H1 (cell line): ENCODE data around the gene PARP15. TPM values are rescaled to one million over a fixed set of nuclear protein-coding genes. Genes with fewer than 3 reads are reported as not detected.

Experiments used
- CTCF ChIA-PET: fragments of 300-600 bp; sonication (Branson Sonifier 250); formaldehyde crosslinking; loops from one replicate; lab custom pipeline; 2021; ENCODE audit not compliant: partially characterized antibody; lab: Charles Lee
- POLR2A ChIA-PET: fragments of 300-600 bp; sonication (Branson Sonifier 250); formaldehyde crosslinking; loops from one replicate; lab custom pipeline; 2021; ENCODE audit warnings: inconsistent platforms; ENCODE audit not compliant: partially characterized antibody; lab: Charles Lee
- DNase-seq, 2 experiments: peaks; one replicate each; pipeline versions ENCODE4 v3.0.0 to v3.0.0-alpha.2; 2010 to 2022; ENCODE audit warnings: low spot score in 2 of 2, low read depth in 1 of 2, mixed read lengths in 1 of 2
- FAIRE-seq: peaks from 2 replicates; lab custom pipeline; 2011; peaks lifted over from hg19 to GRCh38; lab: Jason Lieb, UNC
- H2AFZ ChIP-seq: 2 replicates; pipeline ENCODE4 v1.8.1; 2012; ENCODE audit warnings: low read length, inconsistent platforms
- H2AK5ac ChIP-seq: 2 replicates; pipeline ENCODE4 v1.6.1; 2013; ENCODE audit warnings: low read depth, low read length
- H2BK120ac ChIP-seq: replicated peaks from 2 replicates; pipeline ENCODE3; 2013; ENCODE audit warnings: low read depth, low read length, inconsistent platforms
- H2BK12ac ChIP-seq: 2 replicates; pipeline ENCODE4 v1.6.1; 2013; ENCODE audit warnings: low read depth, low read length
- H2BK15ac ChIP-seq: 2 replicates; pipeline ENCODE4 v1.6.1; 2013; ENCODE audit warnings: low read length
- H2BK20ac ChIP-seq: 2 replicates; pipeline ENCODE4 v1.6.1; 2013; ENCODE audit warnings: low read length
- H2BK5ac ChIP-seq: 2 replicates; pipeline ENCODE4 v1.6.1; 2013; ENCODE audit warnings: low read depth, low read length
- H3K14ac ChIP-seq: 2 replicates; pipeline ENCODE4 v1.6.1; 2013; ENCODE audit warnings: inconsistent platforms; ENCODE audit not compliant: insufficient read length
- H3K18ac ChIP-seq: 2 replicates; pipeline ENCODE4 v1.6.1; 2013; ENCODE audit warnings: low read length; ENCODE audit errors: extremely low read depth
- H3K23ac ChIP-seq: 2 replicates; pipeline ENCODE4 v1.6.1; 2013; ENCODE audit warnings: inconsistent platforms; ENCODE audit not compliant: insufficient read length
- H3K23me2 ChIP-seq: 2 replicates; pipeline ENCODE4 v1.6.1; 2013; ENCODE audit warnings: low read depth, low read length
- H3K27ac ChIP-seq: 2 replicates; pipeline ENCODE4 v1.6.1; 2011; ENCODE audit warnings: low read depth, low read length, inconsistent platforms
- H3K27me3 ChIP-seq, 4 experiments: replicated peaks in 1 of 4; 1 replicate in 1 of 4; 2 replicates in 3 of 4; pipeline versions ENCODE4 v1.6.1 to v1.8.1; 2011 to 2013; ENCODE audit warnings: low read length in 3 of 4, mild to moderate bottlenecking in 3 of 4, inconsistent platforms in 2 of 4, mixed read lengths in 2 of 4, moderate library complexity in 1 of 4; ENCODE audit not compliant: control insufficient read depth in 3 of 4, insufficient read depth in 3 of 4; ENCODE audit errors: extremely low read depth in 1 of 4
- H3K36me3 ChIP-seq, 4 experiments: 2 replicates each; pipeline versions ENCODE4 v1.6.1 to v1.8.1; 2011 to 2013; ENCODE audit warnings: mild to moderate bottlenecking in 4 of 4, low read length in 3 of 4, moderate library complexity in 2 of 4, control low read depth in 1 of 4, inconsistent platforms in 1 of 4; ENCODE audit not compliant: insufficient read depth in 4 of 4, control insufficient read depth in 2 of 4
- H3K4ac ChIP-seq: replicated peaks from 2 replicates; pipeline ENCODE3; 2013; ENCODE audit warnings: low read length, low read depth, mixed read lengths, inconsistent platforms; ENCODE audit not compliant: insufficient read length
- H3K4me1 ChIP-seq, 4 experiments: replicated peaks in 1 of 4; 1 replicate in 1 of 4; 2 replicates in 3 of 4; pipeline versions ENCODE4 v1.6.1 to v1.8.1; 2011 to 2013; ENCODE audit warnings: low read length in 3 of 4, inconsistent platforms in 2 of 4, mixed read lengths in 1 of 4; ENCODE audit not compliant: insufficient read depth in 4 of 4, control insufficient read depth in 3 of 4
- H3K4me2 ChIP-seq, 2 experiments: 2 replicates each; pipeline versions ENCODE4 v1.6.1 to v1.8.1; 2011 to 2013; ENCODE audit warnings: low read depth in 2 of 2, low read length in 2 of 2, control low read depth in 1 of 2, inconsistent platforms in 1 of 2, mild to moderate bottlenecking in 1 of 2; ENCODE audit not compliant: insufficient read depth in 1 of 2
- H3K4me3 ChIP-seq, 4 experiments: fragments of 200-600, 300-600 bp in 1 of 4; sonication (generic), shearing (Covaris generic), sonication (Bioruptor Twin) in 1 of 4; 2 replicates each; pipeline versions ENCODE4 v1.5.1 to v1.8.1; 2011 to 2016; ENCODE audit warnings: low read length in 4 of 4, low read depth in 3 of 4, control low read depth in 2 of 4, inconsistent platforms in 2 of 4, mild to moderate bottlenecking in 2 of 4, mixed read lengths in 1 of 4, moderate library complexity in 1 of 4; ENCODE audit not compliant: insufficient read depth in 2 of 4; ENCODE audit errors: extremely low read depth in 1 of 4
- H3K56ac ChIP-seq: replicated peaks from 2 replicates; pipeline ENCODE3; 2013; ENCODE audit warnings: low read depth, mild to moderate bottlenecking, mixed read lengths, low read length, inconsistent platforms; ENCODE audit not compliant: insufficient read length
- H3K79me1 ChIP-seq: 2 replicates; pipeline ENCODE4 v1.6.1; 2013; ENCODE audit warnings: low read depth, low read length, control low read depth
- H3K79me2 ChIP-seq, 2 experiments: 2 replicates each; pipeline versions ENCODE4 v1.6.1 to v1.8.1; 2012 to 2013; ENCODE audit warnings: low read length in 2 of 2, mild to moderate bottlenecking in 2 of 2, inconsistent platforms in 1 of 2; ENCODE audit not compliant: insufficient read depth in 2 of 2, control insufficient read depth in 1 of 2
- H3K9ac ChIP-seq, 4 experiments: replicated peaks in 1 of 4; 1 replicate in 1 of 4; 2 replicates in 3 of 4; pipeline versions ENCODE4 v1.6.1 to v1.8.1; 2011 to 2013; ENCODE audit warnings: low read depth in 3 of 4, low read length in 3 of 4, control low read depth in 2 of 4, mild to moderate bottlenecking in 2 of 4, moderate library complexity in 2 of 4, inconsistent platforms in 1 of 4; ENCODE audit errors: extremely low read depth in 1 of 4
- H3K9me3 ChIP-seq, 2 experiments: 2 replicates each; pipeline versions ENCODE4 v1.6.1 to v1.8.1; 2012 to 2013; ENCODE audit warnings: mild to moderate bottlenecking in 2 of 2, moderate library complexity in 2 of 2, control low read depth in 1 of 2, inconsistent platforms in 1 of 2, low read depth in 1 of 2, low read length in 1 of 2, mixed read lengths in 1 of 2; ENCODE audit not compliant: insufficient read depth in 2 of 2
- H4K20me1 ChIP-seq, 2 experiments: replicated peaks in 1 of 2; 2 replicates each; pipeline versions ENCODE3 to v1.8.1; 2011 to 2013; ENCODE audit warnings: inconsistent platforms in 2 of 2, low read length in 2 of 2, mild to moderate bottlenecking in 1 of 2; ENCODE audit not compliant: insufficient read depth in 2 of 2, control insufficient read depth in 1 of 2
- H4K5ac ChIP-seq: 2 replicates; pipeline ENCODE4 v1.6.1; 2013; ENCODE audit warnings: low read length, low read depth, mixed read lengths, inconsistent platforms; ENCODE audit not compliant: insufficient read length
- H4K8ac ChIP-seq: 2 replicates; pipeline ENCODE4 v1.8.0; 2013; ENCODE audit warnings: mild to moderate bottlenecking, moderate library complexity, low read length, inconsistent platforms; ENCODE audit not compliant: insufficient read depth; ENCODE audit errors: extremely low read depth
- H4K91ac ChIP-seq: replicated peaks from 2 replicates; pipeline ENCODE3; 2013; ENCODE audit warnings: low read length, mixed read lengths, inconsistent platforms; ENCODE audit not compliant: insufficient read length
- BACH1 ChIP-seq: IDR thresholded peaks from 2 replicates; pipeline ENCODE4 v1.6.1; 2012; ENCODE audit warnings: low read length, improper control_type of control experiment
- CBX5 ChIP-seq: fragments of 300-800, 300-1000 bp; sonication (generic); IDR thresholded peaks from 2 replicates; pipeline ENCODE4 v1.7.1; 2016; ENCODE audit warnings: antibody characterized with exemption, low read length, low read depth
- EGR1 ChIP-seq: IDR thresholded peaks from 2 replicates; pipeline ENCODE4 v1.6.1; 2011; ENCODE audit warnings: low read depth, low read length, borderline replicate concordance
- EP300 ChIP-seq, 2 experiments: IDR thresholded peaks; 1 replicate in 1 of 2; 2 replicates in 1 of 2; pipeline ENCODE4 v1.6.1; 2011 to 2012; ENCODE audit warnings: low read depth in 2 of 2, low read length in 2 of 2, mild to moderate bottlenecking in 2 of 2, borderline replicate concordance in 1 of 2, inconsistent platforms in 1 of 2, moderate library complexity in 1 of 2
- GABPA ChIP-seq: IDR thresholded peaks from 2 replicates; pipeline ENCODE4 v1.6.1; 2011; ENCODE audit warnings: mild to moderate bottlenecking, low read length, moderate library complexity, borderline replicate concordance; ENCODE audit not compliant: insufficient read depth
- JUN ChIP-seq: IDR thresholded peaks from 2 replicates; pipeline ENCODE4 v1.6.1; 2011; ENCODE audit warnings: low read depth, mild to moderate bottlenecking, improper control_type of control experiment, low read length
- SP1 ChIP-seq: IDR thresholded peaks from 2 replicates; pipeline ENCODE4 v1.6.1; 2011; ENCODE audit warnings: low read depth, low read length
- TAF1 ChIP-seq: IDR thresholded peaks from 2 replicates; pipeline ENCODE4 v1.6.1; 2011; ENCODE audit warnings: mild to moderate bottlenecking, low read depth, low read length
- WGBS, 2 experiments: shearing (Covaris generic) in 1 of 2; methylation state at CpG; one replicate each; pipeline versions ENCODE4 v1.1.6 to v1.1.7; 2013 to 2015; ENCODE audit warnings: low lambda C conversion rate in 2 of 2, mixed read lengths in 2 of 2, inconsistent platforms in 1 of 2, low coverage in 1 of 2, missing lambda C conversion rate in 1 of 2; ENCODE audit not compliant: insufficient replicate concordance in 2 of 2, insufficient coverage in 1 of 2, insufficient read length in 1 of 2; ENCODE audit errors: extremely low coverage in 1 of 2, missing lambda C conversion rate in 1 of 2; 5-methylcytosine and 5-hydroxymethylcytosine counted together
- polyA plus RNA-seq, 7 experiments: library from polyadenylated mRNA; depleted of rRNA in 3 of 7; stranded (reverse) in 5 of 7; unstranded in 2 of 7; fragments of >200 nt in 5 of 7; fragments of 200-250 nt in 2 of 7; gene quantifications; 1 replicate in 5 of 7; 2 replicates in 1 of 7; 4 replicates in 1 of 7; pipeline versions ENCODE4 v1.2.1 to v1.2.3, GENCODE V29; 2011 to 2013; ENCODE audit warnings: missing spikeins in 2 of 7, mixed read lengths in 2 of 7
- total RNA-seq: library from RNA; stranded (reverse); fragmentation: NEBNext Ultra II Directional; extraction: Animal tissue kit (Norgen Biotek cat#: 25700); gene quantifications from 2 replicates; pipeline ENCODE4 v1.2.1, GENCODE V29; 2021
- TF ChIP-seq, protein P1 (sequence below): IDR thresholded peaks from 2 replicates; pipeline ENCODE4 v1.6.1; 2012; ENCODE audit warnings: inconsistent platforms
- TF ChIP-seq, protein P2 (sequence below), 3 experiments: IDR thresholded peaks; 1 replicate in 2 of 3; 2 replicates in 1 of 3; pipeline versions ENCODE4 v1.5.1 to v1.6.1; 2011; ENCODE audit warnings: low read length in 3 of 3, mild to moderate bottlenecking in 3 of 3, inconsistent platforms in 2 of 3, low read depth in 1 of 3, moderate library complexity in 1 of 3; ENCODE audit not compliant: insufficient read depth in 1 of 3; ENCODE audit errors: control extremely low read depth in 1 of 3
- TF ChIP-seq, protein P3 (sequence below): IDR thresholded peaks from 2 replicates; pipeline ENCODE4 v1.6.1; 2011; ENCODE audit warnings: low read length, improper control_type of control experiment

PARP15 gene
- total and polyA plus RNA-seq, 2 of the 8 experiments (the other 6 are each of a cell fraction or from before 2014, with no cell fraction given) = 0.37 to 0.45 TPM

DNA sequence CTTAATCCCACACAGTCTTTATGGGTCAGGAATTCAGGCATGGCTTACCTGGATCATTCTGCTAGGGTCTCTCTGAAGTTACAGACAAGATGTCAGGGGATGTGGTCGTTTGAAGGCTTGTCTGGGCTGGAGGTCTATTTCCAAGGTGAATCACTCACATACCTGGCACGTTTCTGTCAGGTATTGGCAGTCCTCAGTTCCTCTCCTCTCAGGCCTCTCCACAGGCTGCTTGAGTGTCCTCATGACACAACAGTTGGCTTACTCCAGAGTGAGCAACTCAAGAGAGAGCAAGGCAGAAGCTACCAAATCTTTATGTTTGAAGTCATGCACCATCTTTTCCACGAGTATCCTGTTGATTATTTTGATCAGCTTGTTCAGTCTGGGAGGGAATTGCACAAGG, 59.2 kb downstream of the PARP15 start:
- no peak overlapping the region for H3K18ac ChIP-seq
- no peak overlapping the region for H4K91ac ChIP-seq
- FAIRE-seq (no peak), DNase-seq (no peak)
- no peaks in the 10 kb centered on the region for H3K23me2 ChIP-seq
- H3K9me3 ChIP-seq = no peaks in the 10 kb centered on the region
- no peak overlapping the region for H3K27ac ChIP-seq
- H2BK5ac ChIP-seq = no peak overlapping the region
- H3K36me3 ChIP-seq = no peaks in the 10 kb centered on the region
- H3K56ac ChIP-seq = no peak overlapping the region
- no peak overlapping the region for H3K9ac ChIP-seq
- H2BK20ac ChIP-seq = no peak overlapping the region
- 0 out of 2 replicates have a peak overlapping the region, but pooled peaks have one; percentile 28 for H2AFZ ChIP-seq
- no peak overlapping the region for H3K4ac ChIP-seq
- H3K23ac ChIP-seq = no peak overlapping the region
- H3K4me1 ChIP-seq = no peaks in the 10 kb centered on the region
- WGBS, 2 experiments = 79% methylated on average over 3 of the region's 3 CpGs; no CpG with 5 or more reads in 1 of the 2 experiments
- H4K20me1 ChIP-seq = no peaks in the 10 kb centered on the region
- no peaks in the 10 kb centered on the region for H3K79me2 ChIP-seq
- H2BK120ac ChIP-seq = no peak overlapping the region
- H3K4me3 ChIP-seq = no peak overlapping the region
- H3K27me3 ChIP-seq = no peaks in the 10 kb centered on the region
- POLR2A ChIA-PET = no interaction called here
- H4K8ac ChIP-seq = no peak overlapping the region
- H4K5ac ChIP-seq = no peak overlapping the region
- no peak overlapping the region for H2BK15ac ChIP-seq
- H2AK5ac ChIP-seq = no peak overlapping the region
- CTCF ChIA-PET = no interaction called here
- no peak overlapping the region for H2BK12ac ChIP-seq
- no peak overlapping the region for H3K14ac ChIP-seq
- H3K79me1 ChIP-seq = no peaks in the 10 kb centered on the region
- no peak overlapping the region for H3K4me2 ChIP-seq
- TF ChIP-seq EGR1 (no peak), SP1 (no peak), EP300 (IDR thresholded peaks at IDR 0.05; ENCODE audit: borderline replicate concordance in 1 of 2, low read depth in 2 of 2, low read length in 2 of 2) (no peak), CBX5 (no peak), JUN (no peak), GABPA (no peak), BACH1 (no peak), TAF1 (no peak)
- TF ChIP-seq, protein P1, sequence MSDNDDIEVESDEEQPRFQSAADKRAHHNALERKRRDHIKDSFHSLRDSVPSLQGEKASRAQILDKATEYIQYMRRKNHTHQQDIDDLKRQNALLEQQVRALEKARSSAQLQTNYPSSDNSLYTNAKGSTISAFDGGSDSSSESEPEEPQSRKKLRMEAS = no peak
- TF ChIP-seq, protein P2, sequence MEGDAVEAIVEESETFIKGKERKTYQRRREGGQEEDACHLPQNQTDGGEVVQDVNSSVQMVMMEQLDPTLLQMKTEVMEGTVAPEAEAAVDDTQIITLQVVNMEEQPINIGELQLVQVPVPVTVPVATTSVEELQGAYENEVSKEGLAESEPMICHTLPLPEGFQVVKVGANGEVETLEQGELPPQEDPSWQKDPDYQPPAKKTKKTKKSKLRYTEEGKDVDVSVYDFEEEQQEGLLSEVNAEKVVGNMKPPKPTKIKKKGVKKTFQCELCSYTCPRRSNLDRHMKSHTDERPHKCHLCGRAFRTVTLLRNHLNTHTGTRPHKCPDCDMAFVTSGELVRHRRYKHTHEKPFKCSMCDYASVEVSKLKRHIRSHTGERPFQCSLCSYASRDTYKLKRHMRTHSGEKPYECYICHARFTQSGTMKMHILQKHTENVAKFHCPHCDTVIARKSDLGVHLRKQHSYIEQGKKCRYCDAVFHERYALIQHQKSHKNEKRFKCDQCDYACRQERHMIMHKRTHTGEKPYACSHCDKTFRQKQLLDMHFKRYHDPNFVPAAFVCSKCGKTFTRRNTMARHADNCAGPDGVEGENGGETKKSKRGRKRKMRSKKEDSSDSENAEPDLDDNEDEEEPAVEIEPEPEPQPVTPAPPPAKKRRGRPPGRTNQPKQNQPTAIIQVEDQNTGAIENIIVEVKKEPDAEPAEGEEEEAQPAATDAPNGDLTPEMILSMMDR (IDR thresholded peaks at IDR 0.05; ENCODE audit: control extremely low read depth in 1 of 3, insufficient read depth in 1 of 3, low read depth in 1 of 3, low read length in 3 of 3) = no peak
- TF ChIP-seq, protein P3, sequence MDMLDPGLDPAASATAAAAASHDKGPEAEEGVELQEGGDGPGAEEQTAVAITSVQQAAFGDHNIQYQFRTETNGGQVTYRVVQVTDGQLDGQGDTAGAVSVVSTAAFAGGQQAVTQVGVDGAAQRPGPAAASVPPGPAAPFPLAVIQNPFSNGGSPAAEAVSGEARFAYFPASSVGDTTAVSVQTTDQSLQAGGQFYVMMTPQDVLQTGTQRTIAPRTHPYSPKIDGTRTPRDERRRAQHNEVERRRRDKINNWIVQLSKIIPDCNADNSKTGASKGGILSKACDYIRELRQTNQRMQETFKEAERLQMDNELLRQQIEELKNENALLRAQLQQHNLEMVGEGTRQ = no peak
